Astrocyte (in vitro differentiated cells and primary cell): Measurements from ENCODE around the gene DRC1. TPM values are rescaled to one million over a fixed set of nuclear protein-coding genes. Genes with fewer than 3 reads are reported as not detected.

Experiments
- DNase-seq: peaks from one replicate; pipeline ENCODE4 v3.0.0-alpha.2; 2010; ENCODE audit warnings: low read depth
- FAIRE-seq: peaks from 2 replicates; lab custom pipeline; 2011; peaks lifted over from hg19 to GRCh38; lab: Jason Lieb, UNC
- H2AFZ ChIP-seq: 2 replicates; pipeline ENCODE4 v1.6.0; 2012; ENCODE audit warnings: low read depth, low read length, inconsistent platforms
- H3K27ac ChIP-seq: 2 replicates; pipeline ENCODE4 v1.5.1; 2011; ENCODE audit warnings: low read depth, low read length, inconsistent platforms
- H3K27me3 ChIP-seq: 2 replicates; pipeline ENCODE4 v1.6.0; 2011; ENCODE audit warnings: low read length, inconsistent platforms; ENCODE audit not compliant: insufficient read depth
- H3K36me3 ChIP-seq: 2 replicates; pipeline ENCODE4 v1.5.1; 2011; ENCODE audit warnings: low read length, inconsistent platforms; ENCODE audit not compliant: insufficient read depth
- H3K4me1 ChIP-seq: 2 replicates; pipeline ENCODE4 v1.5.1; 2011; ENCODE audit warnings: low read length, inconsistent platforms; ENCODE audit not compliant: insufficient read depth
- H3K4me2 ChIP-seq: 2 replicates; pipeline ENCODE4 v1.6.0; 2012; ENCODE audit warnings: low read length, inconsistent platforms
- H3K4me3 ChIP-seq: 2 replicates; pipeline ENCODE4 v1.5.1; 2011; ENCODE audit warnings: low read depth, mild to moderate bottlenecking, low read length, inconsistent platforms; ENCODE audit not compliant: insufficient read depth
- H3K79me2 ChIP-seq: 2 replicates; pipeline ENCODE4 v1.6.0; 2012; ENCODE audit warnings: mild to moderate bottlenecking, low read length, inconsistent platforms; ENCODE audit not compliant: insufficient read depth
- H3K9ac ChIP-seq: 2 replicates; pipeline ENCODE4 v1.6.0; 2012; ENCODE audit warnings: mild to moderate bottlenecking, low read length, inconsistent platforms
- H3K9me3 ChIP-seq: 2 replicates; pipeline ENCODE4 v1.5.1; 2012; ENCODE audit warnings: low read depth, mild to moderate bottlenecking, low read length, inconsistent platforms; ENCODE audit not compliant: insufficient read depth
- H4K20me1 ChIP-seq: 2 replicates; pipeline ENCODE4 v1.6.0; 2012; ENCODE audit warnings: low read length, inconsistent platforms; ENCODE audit not compliant: insufficient read depth
- H3K27ac Mint-ChIP-seq: one replicate; pipeline ENCODE4 v1.8.0; 2021; ENCODE audit warnings: mild to moderate bottlenecking, mixed read lengths; ENCODE audit not compliant: unreplicated experiment
- H3K27me3 Mint-ChIP-seq: one replicate; pipeline ENCODE4 v1.8.0; 2021; ENCODE audit warnings: low read depth, mixed read lengths; ENCODE audit not compliant: unreplicated experiment
- H3K36me3 Mint-ChIP-seq: one replicate; pipeline ENCODE4 v1.8.0; 2021; ENCODE audit warnings: low read depth, mixed read lengths; ENCODE audit not compliant: unreplicated experiment
- H3K4me1 Mint-ChIP-seq: one replicate; pipeline ENCODE4 v1.8.0; 2021; ENCODE audit warnings: low read depth, mixed read lengths; ENCODE audit not compliant: unreplicated experiment
- H3K4me3 Mint-ChIP-seq: one replicate; pipeline ENCODE4 v1.8.0; 2021; ENCODE audit warnings: mild to moderate bottlenecking, moderate library complexity, mixed read lengths; ENCODE audit not compliant: unreplicated experiment
- H3K9me3 Mint-ChIP-seq: one replicate; pipeline ENCODE4 v1.8.0; 2021; ENCODE audit warnings: mild to moderate bottlenecking, mixed read lengths; ENCODE audit not compliant: unreplicated experiment
- CTCF ChIP-seq: IDR thresholded peaks from 2 replicates; pipeline ENCODE4 v1.5.1; 2011; ENCODE audit warnings: low read depth, mild to moderate bottlenecking, inconsistent platforms, low read length, moderate library complexity; ENCODE audit not compliant: insufficient read depth
- EZH2 ChIP-seq: IDR thresholded peaks from 2 replicates; pipeline ENCODE4 v1.6.1; 2012; ENCODE audit warnings: mild to moderate bottlenecking, low read length, inconsistent platforms; ENCODE audit not compliant: insufficient read depth
- total RNA-seq: library from RNA; stranded (reverse); gene quantifications from 2 replicates; pipeline ENCODE4 v1.2.1, GENCODE V29; 2021

DRC1 gene
- total RNA-seq, 1 donor from 2014 or later, result 0.27 TPM

DNA sequence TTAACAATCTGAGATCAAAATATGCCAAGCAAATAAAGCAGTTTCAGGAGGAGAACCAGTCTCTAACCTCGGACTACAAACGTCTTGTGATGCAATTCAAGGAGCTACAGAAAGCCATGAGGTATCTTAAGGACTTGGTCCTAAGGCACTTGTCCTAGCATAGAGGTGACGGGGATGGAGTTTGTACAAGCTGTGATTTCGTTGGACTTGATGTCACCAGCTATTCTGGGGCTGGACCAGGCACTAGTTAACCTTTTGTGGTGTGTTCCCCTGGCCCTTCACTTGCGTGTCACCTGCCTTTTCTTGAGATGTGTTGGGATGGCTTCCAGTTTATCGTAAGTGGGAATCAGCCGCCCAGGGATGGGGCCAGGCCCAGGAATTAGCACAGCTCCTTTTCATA is 42.5 kb downstream of the DRC1 start:
- H3K9me3 Mint-ChIP-seq, result no peaks in the 10 kb centered on the region
- no peaks in the 10 kb centered on the region for H3K36me3 Mint-ChIP-seq
- Histone ChIP-seq H3K9ac (no peak overlapping the region), H3K27ac (no peak overlapping the region), H3K4me3 (no peak overlapping the region), H3K9me3 (no peaks in the 10 kb centered on the region), H4K20me1 (no peaks in the 10 kb centered on the region), H3K4me2 (no peak overlapping the region), H3K79me2 (no peaks in the 10 kb centered on the region), H3K27me3 (peaks cover 2% of the 10 kb centered on the region), H2AFZ (no peak overlapping the region), H3K4me1 (no peaks in the 10 kb centered on the region), H3K36me3 (no peaks in the 10 kb centered on the region)
- no peak for TF ChIP-seq CTCF
- no peak for TF ChIP-seq EZH2
- H3K4me3 Mint-ChIP-seq, result no peak overlapping the region
- peaks cover 11% of the 10 kb centered on the region for H3K27me3 Mint-ChIP-seq
- no peak for DNase-seq
- peaks cover 4% of the 10 kb centered on the region for H3K4me1 Mint-ChIP-seq
- no peak for FAIRE-seq
- no peak overlapping the region for H3K27ac Mint-ChIP-seq

GRCh38 chr2:26448651-26449050 is 46.9 kb downstream of the DRC1 start:
- H3K4me3 Mint-ChIP-seq, result no peak overlapping the region
- no peaks in the 10 kb centered on the region for H4K20me1 ChIP-seq
- H2AFZ ChIP-seq, result no peak overlapping the region
- H3K27me3 ChIP-seq, result peaks cover 2% of the 10 kb centered on the region
- no peaks in the 10 kb centered on the region for H3K36me3 Mint-ChIP-seq
- no peaks in the 10 kb centered on the region for H3K36me3 ChIP-seq
- no peak overlapping the region for H3K4me3 ChIP-seq
- no peak for DNase-seq
- no peak overlapping the region for H3K9ac ChIP-seq
- no peaks in the 10 kb centered on the region for H3K9me3 Mint-ChIP-seq
- no peak for TF ChIP-seq CTCF
- TF ChIP-seq EZH2, result no peak
- no peak overlapping the region for H3K27ac ChIP-seq
- peaks cover 26% of the 10 kb centered on the region for H3K27me3 Mint-ChIP-seq
- H3K27ac Mint-ChIP-seq, result no peak overlapping the region
- no peaks in the 10 kb centered on the region for H3K4me1 ChIP-seq
- H3K79me2 ChIP-seq, result no peaks in the 10 kb centered on the region
- H3K4me1 Mint-ChIP-seq, result no peaks in the 10 kb centered on the region
- no peak overlapping the region for H3K4me2 ChIP-seq
- no peaks in the 10 kb centered on the region for H3K9me3 ChIP-seq
- FAIRE-seq, result no peak

DNA sequence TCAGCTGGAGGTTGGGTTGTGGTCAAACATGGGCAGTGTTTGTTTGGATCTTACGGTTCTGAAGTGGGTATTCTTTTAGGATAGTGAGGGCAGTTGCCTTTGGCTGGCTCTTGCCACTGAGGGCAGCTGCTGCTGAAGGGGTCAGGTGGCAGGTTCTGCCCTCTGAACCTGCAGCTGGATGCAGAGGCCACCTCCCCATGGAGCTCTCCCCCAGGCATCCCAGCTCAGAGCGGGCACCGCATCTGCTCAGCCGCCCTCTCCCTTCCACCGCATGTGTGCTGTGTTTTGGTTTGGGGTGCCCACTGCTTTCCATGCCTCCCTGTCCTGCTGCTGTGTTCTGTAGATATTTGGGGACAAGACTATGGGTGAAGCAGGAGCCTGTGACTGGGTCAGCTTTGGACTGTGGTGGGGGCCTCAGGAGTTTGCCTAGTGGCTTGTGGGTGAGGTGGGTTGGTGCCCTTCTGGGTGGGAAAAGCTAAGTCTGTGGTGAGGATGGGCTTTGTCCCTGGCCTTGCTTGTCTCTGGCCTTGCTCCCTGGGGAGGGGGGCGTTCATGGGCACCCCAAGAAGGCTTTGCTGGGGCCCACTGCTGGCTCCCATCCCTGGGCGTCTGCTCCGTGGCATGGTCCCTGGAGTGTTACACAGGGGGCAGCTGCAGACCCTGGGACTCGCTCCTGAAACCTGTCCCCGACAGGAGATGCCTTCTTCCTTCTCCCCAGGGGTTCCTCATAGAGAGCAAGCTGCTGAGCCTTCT is 47.7 kb downstream of the DRC1 start:
- H3K9me3 Mint-ChIP-seq, result no peaks in the 10 kb centered on the region
- no peak for FAIRE-seq

More for the DNA sequence above, 47.7 kb downstream of the DRC1 start:
- no peak overlapping the region for H3K27ac ChIP-seq
- Mint-ChIP-seq H3K4me3 (no peak overlapping the region), H3K4me1 (no peaks in the 10 kb centered on the region), H3K27me3 (peaks cover 31% of the 10 kb centered on the region), H3K27ac (no peak overlapping the region), H3K36me3 (no peaks in the 10 kb centered on the region)
- no peak for DNase-seq
- H3K4me3 ChIP-seq, result no peak overlapping the region
- no peak for TF ChIP-seq EZH2
- no peak for TF ChIP-seq CTCF
- H3K27me3 ChIP-seq, result peaks cover 2% of the 10 kb centered on the region
- H3K4me1 ChIP-seq, result no peaks in the 10 kb centered on the region
- no peaks in the 10 kb centered on the region for H3K79me2 ChIP-seq
- H3K4me2 ChIP-seq, result no peak overlapping the region
- H2AFZ ChIP-seq, result no peak overlapping the region
- no peak overlapping the region for H3K9ac ChIP-seq
- no peaks in the 10 kb centered on the region for H4K20me1 ChIP-seq
- no peaks in the 10 kb centered on the region for H3K9me3 ChIP-seq
- H3K36me3 ChIP-seq, result no peaks in the 10 kb centered on the region
